Neural progenitor cell (in vitro differentiated cells): Measurements from ENCODE around the gene FAM120A. TPM values are rescaled to one million over a fixed set of nuclear protein-coding genes. Genes with fewer than 3 reads are reported as not detected.
"Not testable (repeated sequence)": the region's sequence is repeated elsewhere in the genome, so short reads cannot be mapped to it uniquely, and the experiment has no call there.

Experiments used
- DNase-seq: peaks from one replicate; pipeline ENCODE4 v3.0.0-alpha.2; 2016; ENCODE audit warnings: low spot score
- H2AFZ ChIP-seq: fragments of 200-600 bp; sonication (generic); replicated peaks from 2 replicates; pipeline ENCODE4 v1.6.1; 2016; ENCODE audit warnings: antibody characterized with exemption
- H3F3A ChIP-seq: fragments of 200-600 bp; sonication (generic); 2 replicates; pipeline ENCODE4 v1.6.1; 2016; ENCODE audit warnings: antibody characterized with exemption, low read depth
- H3K27ac ChIP-seq: fragments of 200-600 bp; sonication (generic); 2 replicates; pipeline ENCODE4 v1.5.1; 2016; ENCODE audit warnings: mild to moderate bottlenecking
- H3K27me3 ChIP-seq: fragments of 200-600 bp; sonication (generic); 2 replicates; pipeline ENCODE4 v1.6.1; 2016; ENCODE audit warnings: mild to moderate bottlenecking, moderate library complexity
- H3K36me3 ChIP-seq: fragments of 200-600 bp; sonication (generic); 2 replicates; pipeline ENCODE4 v1.5.1; 2016
- H3K4me1 ChIP-seq: fragments of 200-600 bp; sonication (generic); 2 replicates; pipeline ENCODE4 v1.6.1; 2016; ENCODE audit warnings: mixed run types
- H3K4me2 ChIP-seq: fragments of 200-600 bp; sonication (generic); 2 replicates; pipeline ENCODE4 v1.6.1; 2016
- H3K4me3 ChIP-seq: fragments of 200-600 bp; sonication (generic); 2 replicates; pipeline ENCODE4 v1.5.1; 2016
- H3K79me2 ChIP-seq: fragments of 200-600 bp; sonication (generic); 2 replicates; pipeline ENCODE4 v1.6.1; 2016; ENCODE audit warnings: low read depth
- H3K9ac ChIP-seq: fragments of 200-600 bp; sonication (generic); 2 replicates; pipeline ENCODE4 v1.6.1; 2016
- H3K9me3 ChIP-seq: fragments of 200-600 bp; sonication (generic); 2 replicates; pipeline ENCODE4 v1.5.1; 2016; ENCODE audit warnings: low read depth
- H4K20me1 ChIP-seq: fragments of 200-600 bp; sonication (generic); 2 replicates; pipeline ENCODE4 v1.6.1; 2016; ENCODE audit warnings: low read depth
- H3K27ac Mint-ChIP-seq: 3 replicates; pipeline ENCODE4 v1.8.0; 2021; ENCODE audit warnings: mixed read lengths
- H3K27me3 Mint-ChIP-seq: 2 replicates; pipeline ENCODE4 v1.8.0; 2022; ENCODE audit warnings: low read depth, mild to moderate bottlenecking, inconsistent platforms, moderate library complexity, mixed read lengths; ENCODE audit not compliant: insufficient read depth
- H3K36me3 Mint-ChIP-seq: 3 replicates; pipeline ENCODE4 v1.8.0; 2021; ENCODE audit warnings: mixed read lengths
- H3K4me1 Mint-ChIP-seq: 3 replicates; pipeline ENCODE4 v1.8.0; 2021; ENCODE audit warnings: mixed read lengths
- H3K4me3 Mint-ChIP-seq: 3 replicates; pipeline ENCODE4 v1.8.0; 2021; ENCODE audit warnings: mild to moderate bottlenecking, moderate library complexity, mixed read lengths
- H3K9me3 Mint-ChIP-seq: 3 replicates; pipeline ENCODE4 v1.8.0; 2020; ENCODE audit warnings: mixed read lengths
- EZH2 ChIP-seq: fragments of 200-600 bp; sonication (generic); IDR thresholded peaks from 2 replicates; pipeline ENCODE4 v1.6.1; 2017; ENCODE audit warnings: antibody characterized with exemption, mild to moderate bottlenecking, moderate library complexity
- EZH2phosphoT487 ChIP-seq: fragments of 200-600 bp; sonication (generic); IDR thresholded peaks from 2 replicates; pipeline ENCODE4 v1.6.1; 2017; ENCODE audit warnings: antibody characterized with exemption
- total RNA-seq: library from RNA; depleted of rRNA; stranded (reverse); fragments of >200 nt; gene quantifications from 2 replicates; pipeline ENCODE4 v1.2.3, GENCODE V29; 2015; ENCODE audit warnings: low replicate concordance
- TF ChIP-seq, protein P1 (sequence below): fragments of 200-600 bp; sonication (generic); IDR thresholded peaks from 2 replicates; pipeline ENCODE4 v1.5.1; 2017; ENCODE audit warnings: antibody characterized with exemption, mild to moderate bottlenecking

FAM120A gene
- total RNA-seq, 1 donor from 2014 or later: 17.2 TPM

DNA sequence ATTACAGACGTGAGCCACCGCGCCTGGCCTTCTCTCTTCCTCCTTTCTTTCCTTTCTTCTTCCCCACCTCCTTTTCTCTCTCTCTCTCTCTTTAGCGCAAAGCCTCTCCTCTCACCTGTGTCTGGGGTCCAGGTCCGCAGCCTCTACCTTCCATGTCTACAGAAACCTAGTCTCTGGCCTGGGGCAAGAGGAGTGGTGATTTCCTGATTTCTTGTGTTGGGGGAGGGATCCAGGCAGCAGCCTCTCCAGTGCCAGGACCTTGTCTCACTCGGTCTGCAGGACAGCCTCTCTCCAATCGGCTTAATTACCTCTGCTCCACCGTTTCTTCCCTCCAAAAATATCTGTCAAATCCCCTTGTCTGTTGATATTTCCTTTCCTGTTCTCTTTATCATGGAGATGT, 16.1 kb upstream of the FAM120A start:
- H3K4me3 ChIP-seq: no peak overlapping the region
- H2AFZ ChIP-seq: peak overlapping the region; percentile 42
- no peaks in the 10 kb centered on the region for H4K20me1 ChIP-seq
- Mint-ChIP-seq H3K9me3 (no peaks in the 10 kb centered on the region), H3K4me3 (no peak overlapping the region), H3K27ac (no peak overlapping the region), H3K4me1 (peaks cover 17% of the 10 kb centered on the region), H3K27me3 (no peaks in the 10 kb centered on the region), H3K36me3 (peaks cover 1% of the 10 kb centered on the region)
- no peaks in the 10 kb centered on the region for H3K36me3 ChIP-seq
- peaks cover 13% of the 10 kb centered on the region for H3K4me1 ChIP-seq
- H3K27me3 ChIP-seq: no peaks in the 10 kb centered on the region
- no peak for DNase-seq
- no peak overlapping the region for H3K9ac ChIP-seq
- H3K4me2 ChIP-seq: no peak overlapping the region
- H3K27ac ChIP-seq: no peak overlapping the region
- no peaks in the 10 kb centered on the region for H3K9me3 ChIP-seq
- no peak for TF ChIP-seq EZH2phosphoT487
- H3K79me2 ChIP-seq: no peaks in the 10 kb centered on the region
- no peaks in the 10 kb centered on the region for H3F3A ChIP-seq

DNA sequence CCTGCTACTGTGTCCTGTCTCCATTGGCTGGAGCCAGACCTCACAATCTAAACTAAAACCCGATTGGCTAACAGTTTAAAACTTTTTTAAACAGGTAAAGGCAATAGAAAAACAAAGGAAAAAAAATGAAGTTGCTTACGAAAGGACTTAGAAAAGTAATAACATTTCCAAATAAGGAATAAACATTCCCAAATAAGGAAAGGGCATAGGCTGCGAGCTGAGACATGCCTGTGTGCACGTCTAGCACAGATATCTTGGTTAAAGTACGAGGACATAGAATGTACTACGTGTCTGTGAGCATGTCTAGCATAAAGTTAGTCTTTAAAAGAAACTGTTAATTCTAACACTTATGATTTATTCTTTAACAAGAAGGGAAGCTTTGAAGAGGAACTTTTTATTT, 15.3 kb upstream of the FAM120A start:
- Histone ChIP-seq H4K20me1 (no peaks in the 10 kb centered on the region), H3K9ac (no peak overlapping the region), H3K36me3 (no peaks in the 10 kb centered on the region), H3K9me3 (no peaks in the 10 kb centered on the region), H3K27me3 (no peaks in the 10 kb centered on the region), H3K4me2 (no peak overlapping the region), H3K27ac (no peak overlapping the region), H3F3A (no peaks in the 10 kb centered on the region), H3K4me3 (no peak overlapping the region), H3K4me1 (peaks cover 13% of the 10 kb centered on the region), H3K79me2 (no peaks in the 10 kb centered on the region), H2AFZ (peak overlapping the region; percentile 42)
- Mint-ChIP-seq H3K4me3 (no peak overlapping the region), H3K9me3 (no peaks in the 10 kb centered on the region), H3K4me1 (peaks cover 21% of the 10 kb centered on the region), H3K36me3 (peaks cover 4% of the 10 kb centered on the region), H3K27ac (no peak overlapping the region), H3K27me3 (no peaks in the 10 kb centered on the region)
- no peak for DNase-seq
- no peak for TF ChIP-seq EZH2phosphoT487
- TF ChIP-seq, protein P1, sequence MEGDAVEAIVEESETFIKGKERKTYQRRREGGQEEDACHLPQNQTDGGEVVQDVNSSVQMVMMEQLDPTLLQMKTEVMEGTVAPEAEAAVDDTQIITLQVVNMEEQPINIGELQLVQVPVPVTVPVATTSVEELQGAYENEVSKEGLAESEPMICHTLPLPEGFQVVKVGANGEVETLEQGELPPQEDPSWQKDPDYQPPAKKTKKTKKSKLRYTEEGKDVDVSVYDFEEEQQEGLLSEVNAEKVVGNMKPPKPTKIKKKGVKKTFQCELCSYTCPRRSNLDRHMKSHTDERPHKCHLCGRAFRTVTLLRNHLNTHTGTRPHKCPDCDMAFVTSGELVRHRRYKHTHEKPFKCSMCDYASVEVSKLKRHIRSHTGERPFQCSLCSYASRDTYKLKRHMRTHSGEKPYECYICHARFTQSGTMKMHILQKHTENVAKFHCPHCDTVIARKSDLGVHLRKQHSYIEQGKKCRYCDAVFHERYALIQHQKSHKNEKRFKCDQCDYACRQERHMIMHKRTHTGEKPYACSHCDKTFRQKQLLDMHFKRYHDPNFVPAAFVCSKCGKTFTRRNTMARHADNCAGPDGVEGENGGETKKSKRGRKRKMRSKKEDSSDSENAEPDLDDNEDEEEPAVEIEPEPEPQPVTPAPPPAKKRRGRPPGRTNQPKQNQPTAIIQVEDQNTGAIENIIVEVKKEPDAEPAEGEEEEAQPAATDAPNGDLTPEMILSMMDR: no peak
- TF ChIP-seq EZH2: no peak

DNA sequence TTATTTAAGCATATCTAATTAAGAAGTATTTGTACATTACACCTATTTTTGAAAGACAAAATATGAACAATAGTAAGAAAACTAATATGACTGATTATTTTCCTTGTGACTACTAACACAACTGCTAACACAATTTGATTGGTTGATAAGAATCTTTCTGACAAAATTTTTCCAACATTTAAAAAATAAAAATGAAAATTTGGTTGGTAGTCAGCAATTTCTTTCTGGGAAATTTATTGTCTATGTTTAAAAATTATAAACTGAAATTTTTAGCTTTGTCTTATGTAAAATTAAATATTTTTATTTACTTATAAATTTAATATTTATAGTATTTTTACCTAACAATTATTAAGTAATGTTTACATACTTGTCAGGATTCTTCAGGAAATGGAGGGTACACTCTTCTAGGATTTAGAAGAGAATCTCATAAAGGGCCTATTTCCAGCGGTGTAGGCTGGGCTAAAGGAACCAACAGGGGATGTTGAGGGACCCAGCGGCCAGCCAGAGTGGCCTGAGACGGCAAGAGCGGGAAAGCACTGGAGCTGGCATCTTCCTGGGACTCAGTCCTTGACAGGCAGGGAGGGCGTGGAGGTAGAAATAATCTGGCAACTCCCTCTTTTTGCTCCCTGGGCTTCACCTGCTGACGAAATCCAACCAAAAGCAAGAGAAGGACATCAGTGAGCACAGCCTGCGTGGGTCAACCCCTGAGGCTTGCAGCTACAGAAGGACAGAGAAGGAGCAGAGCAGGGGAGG, 14.7 kb upstream of the FAM120A start:
- no peak overlapping the region for H3K27ac ChIP-seq
- peak overlapping the region; percentile 70 for H3K27ac Mint-ChIP-seq
- no peak for DNase-seq
- peaks cover 4% of the 10 kb centered on the region for H3K36me3 Mint-ChIP-seq
- H3K9me3 ChIP-seq: no peaks in the 10 kb centered on the region
- no peaks in the 10 kb centered on the region for H3K27me3 ChIP-seq
- no peaks in the 10 kb centered on the region for H4K20me1 ChIP-seq
- H3K4me2 ChIP-seq: no peak overlapping the region
- peaks cover 4% of the 10 kb centered on the region for H3K9me3 Mint-ChIP-seq
- H3K4me1 ChIP-seq: peaks cover 13% of the 10 kb centered on the region
- H3K4me3 ChIP-seq: no peak overlapping the region
- peak overlapping the region; percentile 34 for H3K4me3 Mint-ChIP-seq
- H3K27me3 Mint-ChIP-seq: no peaks in the 10 kb centered on the region
- H3K79me2 ChIP-seq: no peaks in the 10 kb centered on the region
- TF ChIP-seq, protein P1: no peak
- TF ChIP-seq EZH2phosphoT487 (no peak), EZH2 (no peak)
- H3K36me3 ChIP-seq: no peaks in the 10 kb centered on the region
- H3K9ac ChIP-seq: no peak overlapping the region
- peaks cover 21% of the 10 kb centered on the region for H3K4me1 Mint-ChIP-seq
- H2AFZ ChIP-seq: peak overlapping the region; percentile 66
- no peaks in the 10 kb centered on the region for H3F3A ChIP-seq

DNA sequence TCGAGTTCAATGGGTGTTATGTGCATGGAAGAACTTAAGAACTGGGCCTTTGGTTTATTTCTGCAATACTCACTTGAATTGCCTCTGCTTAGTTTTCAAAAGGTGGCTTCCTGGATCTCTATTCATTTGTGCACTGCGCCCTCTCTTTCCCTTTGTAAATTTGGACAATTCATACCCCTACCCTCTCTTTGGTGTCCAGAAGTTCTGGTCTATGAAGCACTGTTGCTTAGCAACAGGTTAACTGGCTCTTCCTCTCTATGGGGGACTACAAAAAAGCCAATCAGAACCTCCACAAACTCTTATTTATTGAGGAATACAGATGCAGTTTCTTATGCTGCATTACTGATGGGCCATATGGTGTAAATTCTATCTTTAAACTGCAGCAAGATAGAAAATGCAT, 13.5 kb upstream of the FAM120A start:
- Histone ChIP-seq H3K4me3 (no peak overlapping the region), H2AFZ (no peak overlapping the region), H3K4me1 (peaks cover 13% of the 10 kb centered on the region), H3K27ac (no peak overlapping the region), H3K36me3 (no peaks in the 10 kb centered on the region), H4K20me1 (no peaks in the 10 kb centered on the region), H3F3A (no peaks in the 10 kb centered on the region), H3K9me3 (no peaks in the 10 kb centered on the region), H3K79me2 (no peaks in the 10 kb centered on the region), H3K4me2 (no peak overlapping the region), H3K9ac (no peak overlapping the region), H3K27me3 (no peaks in the 10 kb centered on the region)
- H3K4me3 Mint-ChIP-seq: no peak overlapping the region
- TF ChIP-seq, protein P1: no peak
- TF ChIP-seq EZH2phosphoT487 (no peak), EZH2 (no peak)
- H3K4me1 Mint-ChIP-seq: peaks cover 21% of the 10 kb centered on the region
- H3K36me3 Mint-ChIP-seq: peaks cover 4% of the 10 kb centered on the region
- no peak overlapping the region for H3K27ac Mint-ChIP-seq
- H3K9me3 Mint-ChIP-seq: peaks cover 4% of the 10 kb centered on the region
- DNase-seq: no peak
- no peaks in the 10 kb centered on the region for H3K27me3 Mint-ChIP-seq

DNA sequence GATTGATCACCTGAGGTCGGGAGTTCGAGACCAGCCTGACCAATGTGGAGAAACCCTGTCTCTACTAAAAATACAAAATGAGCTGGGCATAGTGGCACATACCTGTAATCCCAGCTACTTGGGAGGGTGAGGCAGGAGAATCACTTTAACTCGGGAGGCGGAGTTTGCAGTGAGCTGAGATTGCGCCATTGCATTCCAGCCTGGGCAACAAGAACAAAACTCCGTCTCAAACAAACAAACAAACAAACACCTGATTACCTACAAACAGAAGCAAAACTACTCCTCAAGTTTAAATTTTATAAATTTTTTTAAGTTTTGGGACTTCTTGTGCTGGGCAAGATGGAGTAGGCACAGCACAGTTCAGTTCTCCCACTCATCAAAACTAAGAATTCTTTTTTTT, 12.2 kb upstream of the FAM120A start:
- H3K4me3 ChIP-seq, H3K9ac ChIP-seq, H3K9me3 Mint-ChIP-seq, H3K36me3 Mint-ChIP-seq, H2AFZ ChIP-seq, H3K4me3 Mint-ChIP-seq, H4K20me1 ChIP-seq, H3K27me3 ChIP-seq, H3F3A ChIP-seq, H3K27me3 Mint-ChIP-seq, H3K9me3 ChIP-seq, DNase-seq, H3K36me3 ChIP-seq, H3K79me2 ChIP-seq, H3K4me2 ChIP-seq, H3K27ac ChIP-seq, H3K27ac Mint-ChIP-seq: not testable (repeated sequence)
- peaks cover 16% of the 10 kb centered on the region for H3K4me1 ChIP-seq
- peaks cover 27% of the 10 kb centered on the region for H3K4me1 Mint-ChIP-seq
